ENCODE results near the gene MESP2.

The MESP2 gene

DNA sequence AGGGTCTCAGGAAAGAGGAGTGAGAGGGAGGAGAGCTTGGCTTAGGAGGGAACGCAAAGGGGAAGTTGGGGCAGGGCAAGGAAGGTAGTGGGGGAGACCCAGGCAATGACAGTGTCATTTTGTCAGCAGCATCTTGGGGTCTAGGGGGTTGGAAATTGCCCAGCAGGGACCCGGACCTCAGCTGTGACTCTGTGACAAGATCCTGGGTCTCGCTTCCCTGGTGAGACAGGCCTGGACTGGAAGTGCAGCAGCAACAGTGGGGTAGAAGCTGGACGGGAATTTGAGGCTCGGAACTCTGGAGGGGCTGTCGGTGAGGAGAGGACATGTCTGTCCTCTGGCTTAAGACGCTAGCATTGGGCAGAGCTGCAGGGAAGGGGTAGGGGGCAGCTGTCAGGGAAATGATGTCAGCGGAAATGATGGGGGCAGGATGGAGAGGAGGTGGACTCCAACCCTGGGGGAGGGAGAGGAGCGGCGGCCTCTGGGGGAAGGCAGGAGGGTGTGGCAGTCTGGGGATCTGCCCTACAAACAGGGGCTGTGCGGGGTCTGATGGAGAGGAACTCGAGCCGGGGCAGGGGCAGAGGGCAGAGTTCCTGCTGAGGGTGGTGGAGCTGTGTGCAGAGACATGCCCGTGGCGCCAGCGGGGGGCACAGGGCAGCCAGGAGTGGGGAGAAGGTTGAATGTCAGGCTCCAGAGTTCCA, 26.2 kb downstream of the MESP2 start:
- TF ChIP-seq, protein P1, sequence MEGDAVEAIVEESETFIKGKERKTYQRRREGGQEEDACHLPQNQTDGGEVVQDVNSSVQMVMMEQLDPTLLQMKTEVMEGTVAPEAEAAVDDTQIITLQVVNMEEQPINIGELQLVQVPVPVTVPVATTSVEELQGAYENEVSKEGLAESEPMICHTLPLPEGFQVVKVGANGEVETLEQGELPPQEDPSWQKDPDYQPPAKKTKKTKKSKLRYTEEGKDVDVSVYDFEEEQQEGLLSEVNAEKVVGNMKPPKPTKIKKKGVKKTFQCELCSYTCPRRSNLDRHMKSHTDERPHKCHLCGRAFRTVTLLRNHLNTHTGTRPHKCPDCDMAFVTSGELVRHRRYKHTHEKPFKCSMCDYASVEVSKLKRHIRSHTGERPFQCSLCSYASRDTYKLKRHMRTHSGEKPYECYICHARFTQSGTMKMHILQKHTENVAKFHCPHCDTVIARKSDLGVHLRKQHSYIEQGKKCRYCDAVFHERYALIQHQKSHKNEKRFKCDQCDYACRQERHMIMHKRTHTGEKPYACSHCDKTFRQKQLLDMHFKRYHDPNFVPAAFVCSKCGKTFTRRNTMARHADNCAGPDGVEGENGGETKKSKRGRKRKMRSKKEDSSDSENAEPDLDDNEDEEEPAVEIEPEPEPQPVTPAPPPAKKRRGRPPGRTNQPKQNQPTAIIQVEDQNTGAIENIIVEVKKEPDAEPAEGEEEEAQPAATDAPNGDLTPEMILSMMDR (IDR thresholded peaks at IDR 0.05; ENCODE audit: insufficient read depth, low read length), result no peak
- no peak; the same call in 1 of the 2 replicates for TF ChIP-seq POLR2AphosphoS5 (IDR thresholded peaks at IDR 0.05; ENCODE audit: low read depth)
- TF ChIP-seq, protein P2, sequence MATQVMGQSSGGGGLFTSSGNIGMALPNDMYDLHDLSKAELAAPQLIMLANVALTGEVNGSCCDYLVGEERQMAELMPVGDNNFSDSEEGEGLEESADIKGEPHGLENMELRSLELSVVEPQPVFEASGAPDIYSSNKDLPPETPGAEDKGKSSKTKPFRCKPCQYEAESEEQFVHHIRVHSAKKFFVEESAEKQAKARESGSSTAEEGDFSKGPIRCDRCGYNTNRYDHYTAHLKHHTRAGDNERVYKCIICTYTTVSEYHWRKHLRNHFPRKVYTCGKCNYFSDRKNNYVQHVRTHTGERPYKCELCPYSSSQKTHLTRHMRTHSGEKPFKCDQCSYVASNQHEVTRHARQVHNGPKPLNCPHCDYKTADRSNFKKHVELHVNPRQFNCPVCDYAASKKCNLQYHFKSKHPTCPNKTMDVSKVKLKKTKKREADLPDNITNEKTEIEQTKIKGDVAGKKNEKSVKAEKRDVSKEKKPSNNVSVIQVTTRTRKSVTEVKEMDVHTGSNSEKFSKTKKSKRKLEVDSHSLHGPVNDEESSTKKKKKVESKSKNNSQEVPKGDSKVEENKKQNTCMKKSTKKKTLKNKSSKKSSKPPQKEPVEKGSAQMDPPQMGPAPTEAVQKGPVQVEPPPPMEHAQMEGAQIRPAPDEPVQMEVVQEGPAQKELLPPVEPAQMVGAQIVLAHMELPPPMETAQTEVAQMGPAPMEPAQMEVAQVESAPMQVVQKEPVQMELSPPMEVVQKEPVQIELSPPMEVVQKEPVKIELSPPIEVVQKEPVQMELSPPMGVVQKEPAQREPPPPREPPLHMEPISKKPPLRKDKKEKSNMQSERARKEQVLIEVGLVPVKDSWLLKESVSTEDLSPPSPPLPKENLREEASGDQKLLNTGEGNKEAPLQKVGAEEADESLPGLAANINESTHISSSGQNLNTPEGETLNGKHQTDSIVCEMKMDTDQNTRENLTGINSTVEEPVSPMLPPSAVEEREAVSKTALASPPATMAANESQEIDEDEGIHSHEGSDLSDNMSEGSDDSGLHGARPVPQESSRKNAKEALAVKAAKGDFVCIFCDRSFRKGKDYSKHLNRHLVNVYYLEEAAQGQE (IDR thresholded peaks at IDR 0.05; ENCODE audit: insufficient replicate concordance, low read depth), result no peak
- no peak for TF ChIP-seq GABPA (IDR thresholded peaks at IDR 0.05; ENCODE audit: low read depth)
- no peak for TF ChIP-seq SPI1 (IDR thresholded peaks at IDR 0.05; ENCODE audit: borderline replicate concordance, low read depth)
- Histone ChIP-seq H3K4me3 (replicated peaks; ENCODE audit: insufficient read depth, low read length) (no peak overlapping the region), H3K27me3 (ENCODE audit: insufficient read depth, poor library complexity, severe bottlenecking) (no peaks in the 10 kb centered on the region), H3K27ac (replicated peaks) (no peak overlapping the region)
- DNase-seq (ENCODE audit: low read depth in 1 of 2, low spot score in 1 of 2), result no peak

DNA sequence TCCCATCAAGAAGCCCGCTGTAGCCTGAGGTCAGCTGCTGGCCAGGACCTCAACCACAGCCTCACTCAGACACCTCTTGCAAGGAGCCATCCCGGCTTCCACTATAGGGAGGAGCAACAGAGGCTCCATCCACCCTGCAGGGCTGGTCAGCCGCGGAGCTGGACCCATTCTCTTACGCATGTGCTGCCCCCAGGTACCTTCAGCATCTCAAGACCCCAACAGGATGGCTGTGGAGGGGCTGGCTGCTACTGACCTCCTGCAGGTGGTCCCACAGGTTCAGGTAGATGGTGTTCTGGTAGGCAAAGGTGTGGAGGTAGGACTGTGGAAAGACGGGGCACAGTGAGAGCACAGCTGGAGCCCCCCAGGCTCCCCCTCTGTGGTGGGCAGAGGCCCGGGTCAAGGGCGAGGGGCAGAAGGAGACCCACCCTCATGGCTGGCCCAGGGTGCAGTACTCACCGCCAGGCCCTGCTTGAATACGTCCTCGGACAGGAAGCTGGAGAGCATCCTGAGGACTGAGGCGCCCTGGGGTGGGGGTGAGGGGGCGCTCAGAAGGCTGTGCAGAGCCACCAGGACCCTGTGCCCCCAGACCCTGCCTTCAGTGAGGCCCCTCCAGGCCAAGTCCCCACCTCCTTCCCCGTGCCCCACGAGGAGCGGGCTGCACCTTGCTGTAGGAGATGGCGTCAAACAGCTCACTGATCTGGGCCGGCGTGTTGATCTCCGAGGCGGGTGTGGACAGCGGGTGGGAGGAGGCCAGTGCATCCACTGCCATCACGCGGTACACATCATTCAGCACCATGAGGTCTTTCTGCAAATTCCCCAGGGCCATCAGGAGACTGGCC, 27.1 kb downstream of the MESP2 start:
- no peak for TF ChIP-seq GABPA (IDR thresholded peaks at IDR 0.05; ENCODE audit: low read depth)
- TF ChIP-seq, protein P1 (IDR thresholded peaks at IDR 0.05; ENCODE audit: insufficient read depth, low read length), result no peak
- no peak for TF ChIP-seq SPI1 (IDR thresholded peaks at IDR 0.05; ENCODE audit: borderline replicate concordance, low read depth)
- TF ChIP-seq POLR2AphosphoS5 (IDR thresholded peaks at IDR 0.05; ENCODE audit: low read depth), result no peak
- TF ChIP-seq, protein P2 (IDR thresholded peaks at IDR 0.05; ENCODE audit: insufficient replicate concordance, low read depth), result no peak
- Histone ChIP-seq H3K4me3 (replicated peaks; ENCODE audit: insufficient read depth, low read length) (no peak overlapping the region), H3K27ac (replicated peaks) (no peak overlapping the region), H3K27me3 (ENCODE audit: insufficient read depth, poor library complexity, severe bottlenecking) (no peaks in the 10 kb centered on the region)
- DNase-seq (ENCODE audit: low read depth in 1 of 2, low spot score in 1 of 2), result no peak

DNA sequence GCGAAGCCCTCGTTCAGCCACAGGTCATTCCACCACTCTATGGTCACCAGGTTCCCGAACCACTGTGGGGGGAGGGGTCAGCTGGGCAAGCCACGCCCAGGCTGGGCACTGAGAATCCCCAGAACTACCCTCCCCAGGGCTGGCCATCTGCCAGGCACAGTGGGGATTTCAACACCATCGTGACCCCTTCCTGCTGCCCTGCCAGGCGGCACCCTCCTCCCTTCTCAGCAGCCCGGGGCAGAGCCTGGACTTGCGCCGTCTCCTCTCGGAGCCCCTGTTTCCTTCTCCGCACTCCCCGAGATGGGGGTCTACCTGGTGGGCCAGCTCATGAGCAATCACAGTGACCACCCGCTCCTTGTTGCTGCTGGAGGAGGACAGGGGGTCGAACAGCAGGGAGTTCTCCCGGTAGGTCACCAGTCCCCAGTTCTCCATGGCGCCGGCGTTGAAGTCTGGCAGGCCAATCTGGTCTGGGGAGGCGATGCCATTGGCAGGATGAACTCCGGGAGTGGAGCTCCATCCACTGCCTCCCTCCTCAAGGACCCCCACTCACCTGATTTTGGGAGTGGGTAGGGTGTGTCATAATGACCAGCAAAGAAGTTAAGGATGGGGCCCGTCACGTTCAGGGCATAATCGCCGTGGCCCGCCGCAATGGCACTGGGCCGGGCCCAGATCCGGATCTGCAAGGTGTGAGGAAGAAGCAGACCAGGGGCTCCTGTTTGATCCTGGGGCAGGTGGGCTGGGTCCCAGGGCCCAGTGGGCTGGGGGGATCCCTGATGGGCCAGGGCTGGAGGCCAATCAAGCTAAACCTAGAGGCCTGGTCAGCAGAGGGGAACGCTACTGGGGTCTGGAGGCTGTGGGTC, 28.0 kb downstream of the MESP2 start:
- no peaks in the 10 kb centered on the region for H3K27me3 ChIP-seq (ENCODE audit: insufficient read depth, poor library complexity, severe bottlenecking)
- DNase-seq (ENCODE audit: low read depth in 1 of 2, low spot score in 1 of 2), result no peak
- no peak overlapping the region for H3K4me3 ChIP-seq (replicated peaks; ENCODE audit: insufficient read depth, low read length)
- TF ChIP-seq, protein P1 (IDR thresholded peaks at IDR 0.05; ENCODE audit: insufficient read depth, low read length), result no peak
- TF ChIP-seq GABPA (IDR thresholded peaks at IDR 0.05; ENCODE audit: low read depth) (no peak), POLR2AphosphoS5 (IDR thresholded peaks at IDR 0.05; ENCODE audit: low read depth) (no peak), SPI1 (IDR thresholded peaks at IDR 0.05; ENCODE audit: borderline replicate concordance, low read depth) (no peak)
- TF ChIP-seq, protein P2 (IDR thresholded peaks at IDR 0.05; ENCODE audit: insufficient replicate concordance, low read depth), result no peak
- H3K27ac ChIP-seq (replicated peaks), result no peak overlapping the region
